DMS79 treated with DMSO at 0.1 percent for 48 hours (cell line): ENCODE results near the gene ICE2.
A peak's percentile ranks its signal among the peaks of the same experiment; 100 is the strongest.
"Not testable (repeated sequence)": the region's sequence is repeated elsewhere in the genome, so short reads cannot be mapped to it uniquely, and the experiment has no call there.

Experiments used
- DNase-seq: peaks from one replicate; lab custom pipeline; 2025; lab: John Stamatoyannopoulos, UW

Gene ICE2

DNA sequence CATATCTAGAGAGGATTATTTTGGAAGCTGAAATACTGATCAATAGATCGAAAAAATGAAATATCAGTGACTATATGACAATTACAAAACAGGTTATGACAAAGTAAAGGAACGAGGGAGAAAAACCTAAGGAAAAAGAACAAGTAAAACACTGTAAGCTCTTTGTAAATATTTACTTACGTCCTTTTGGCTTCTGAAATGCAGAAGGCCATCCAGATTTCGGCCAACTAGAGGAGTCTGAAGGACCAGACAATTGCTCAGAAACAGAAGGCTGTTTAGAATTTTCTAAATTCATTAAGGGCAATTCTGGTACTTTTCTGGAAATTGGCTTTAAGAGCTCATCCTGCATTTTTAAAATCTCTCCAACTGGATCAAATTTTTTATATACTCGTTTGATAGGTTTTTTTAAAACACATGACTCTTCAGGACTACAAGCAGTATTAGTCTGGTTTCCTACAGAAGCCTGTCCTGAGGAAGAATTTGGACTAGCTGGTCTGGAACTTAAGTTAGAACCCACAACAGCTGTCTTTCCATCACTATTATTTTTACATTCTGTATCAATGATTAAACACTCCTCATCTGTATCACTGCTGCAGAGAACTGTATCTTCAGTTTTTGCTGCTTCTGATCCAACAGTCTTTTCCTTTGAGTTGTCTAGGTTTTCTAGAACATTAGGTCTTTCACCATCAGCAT is 30.1 kb downstream of the ICE2 start:
- no peak for DNase-seq

DNA sequence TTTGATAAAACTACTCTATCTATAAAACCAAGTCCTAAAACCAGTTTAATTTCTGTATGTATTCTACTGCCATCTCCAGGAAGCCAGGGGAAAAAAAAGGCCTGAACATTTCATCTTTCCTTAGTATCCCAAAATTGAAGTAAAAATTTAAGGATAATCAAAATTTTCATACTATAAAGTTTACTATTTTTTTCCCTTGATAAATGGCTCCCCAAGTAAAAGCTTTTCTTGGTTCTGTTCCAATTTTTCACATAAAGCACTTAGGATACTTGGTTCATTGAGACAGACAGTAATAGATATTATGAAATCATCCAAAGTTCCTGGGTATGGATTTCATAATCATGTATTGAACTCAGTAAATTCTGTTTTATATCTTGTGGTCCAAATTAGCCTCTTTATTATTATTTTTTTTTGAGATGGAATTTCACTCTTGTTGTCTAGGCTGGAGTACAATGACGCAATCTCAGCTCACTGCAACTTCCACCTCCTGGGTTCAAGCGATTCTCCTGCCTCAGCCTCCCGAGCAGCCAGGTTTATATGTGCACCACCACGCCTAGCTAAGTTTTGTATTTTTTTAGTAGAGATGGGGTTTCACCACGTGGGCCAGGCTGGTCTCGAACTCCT is 34.5 kb downstream of the ICE2 start:
- no peak for DNase-seq

DNA sequence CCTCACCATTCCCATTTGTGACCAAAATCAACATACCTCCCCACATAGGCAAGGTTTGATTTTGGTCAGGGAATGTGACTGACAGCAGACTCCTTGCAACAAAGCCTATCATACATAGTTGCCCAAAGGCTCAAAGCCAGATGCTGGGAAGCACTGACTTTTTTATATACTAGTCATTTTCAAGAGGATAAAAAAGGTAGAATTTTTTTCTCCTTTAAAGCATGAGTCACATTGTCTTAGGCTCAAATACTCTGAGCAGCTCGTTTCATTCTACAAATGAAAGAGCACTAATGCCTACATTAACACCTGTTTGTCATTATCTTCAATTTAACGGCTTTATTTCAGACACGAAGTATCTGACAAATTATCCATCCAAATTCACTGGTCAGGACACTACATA is 36.2 kb downstream of the ICE2 start:
- no peak for DNase-seq

DNA sequence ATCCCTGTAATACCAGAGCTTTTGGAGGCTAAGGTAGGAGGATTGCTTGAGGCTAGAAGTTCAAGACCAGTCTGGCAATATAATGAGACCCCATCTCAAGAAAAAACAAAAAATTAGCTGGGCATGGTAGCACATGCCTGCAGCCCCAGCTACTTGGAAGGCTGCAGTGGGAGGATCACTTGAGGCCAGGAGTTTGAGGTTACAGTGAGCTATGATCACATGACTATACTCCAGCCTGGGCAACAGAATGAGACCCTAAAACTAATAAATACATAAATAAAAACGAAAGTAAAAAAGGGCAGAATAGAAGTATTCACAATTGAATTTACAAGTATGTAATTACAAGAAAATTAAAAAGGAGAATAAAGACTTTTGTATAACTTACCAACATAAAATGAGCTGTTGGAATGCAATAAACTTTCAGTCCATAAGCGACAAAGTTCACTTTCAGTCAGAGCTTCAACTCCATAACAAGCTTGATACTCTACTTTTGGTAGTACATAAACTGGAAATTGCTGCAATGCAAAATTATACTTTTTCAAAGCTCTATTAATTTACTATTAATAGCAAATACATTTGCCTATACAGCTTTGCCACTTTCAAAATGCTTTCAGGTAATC is 36.8 kb downstream of the ICE2 start:
- no peak for DNase-seq

DNA sequence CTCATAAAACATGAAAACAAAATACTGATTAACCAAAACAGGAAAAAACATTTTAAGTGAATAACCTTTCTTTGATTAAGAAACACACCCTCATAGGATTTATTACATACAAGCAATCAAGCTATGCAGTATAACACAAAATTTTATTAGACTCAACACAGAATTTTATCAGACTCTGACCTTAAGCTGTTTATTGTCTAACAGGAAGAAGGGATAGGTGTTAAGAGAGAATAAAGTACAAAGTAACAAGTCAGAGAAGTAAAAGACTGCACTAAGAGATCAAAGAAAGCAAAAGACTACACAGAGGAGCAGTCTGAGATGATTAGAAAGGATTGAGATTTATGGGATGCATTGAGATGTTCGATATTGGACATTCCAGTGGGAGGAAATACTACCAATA is 37.6 kb downstream of the ICE2 start:
- no peak for DNase-seq

DNA sequence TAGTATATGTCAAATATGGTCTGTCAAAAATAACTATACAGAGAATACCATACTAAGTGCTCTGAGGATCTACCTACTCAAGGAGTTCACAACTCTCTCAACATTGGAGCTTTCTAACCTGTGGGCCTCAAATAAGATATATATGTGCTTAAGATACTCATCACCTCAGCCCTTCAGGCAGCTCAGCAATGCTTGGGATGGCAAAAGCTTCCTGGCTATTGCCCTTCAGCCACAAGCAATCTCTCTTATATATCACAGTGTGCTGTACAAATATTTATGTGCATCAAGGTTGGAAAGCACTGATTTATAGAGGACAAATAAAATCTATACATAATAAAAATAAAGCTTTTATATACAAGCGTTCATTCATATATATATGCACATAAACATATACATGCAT is 40.3 kb downstream of the ICE2 start:
- DNase-seq, result no peak

DNA sequence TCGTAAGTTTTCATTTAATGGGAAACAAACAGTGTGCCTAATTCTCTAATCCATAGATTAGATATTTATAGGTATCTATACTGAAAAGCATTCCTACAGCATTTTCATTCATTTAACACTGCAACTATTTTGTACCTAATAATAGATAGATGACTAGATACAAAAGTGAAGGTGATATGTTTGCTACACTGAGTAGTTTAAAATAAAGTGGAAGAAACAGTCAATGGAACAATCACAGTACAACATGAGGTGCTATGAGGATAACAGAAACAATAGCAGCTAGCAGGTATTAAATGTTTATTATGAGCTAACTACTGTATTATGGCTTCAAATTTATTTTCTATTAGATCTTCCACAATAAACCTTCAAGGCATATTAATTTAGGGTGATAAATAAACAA is 50.0 kb downstream of the ICE2 start:
- DNase-seq, result no peak

DNA sequence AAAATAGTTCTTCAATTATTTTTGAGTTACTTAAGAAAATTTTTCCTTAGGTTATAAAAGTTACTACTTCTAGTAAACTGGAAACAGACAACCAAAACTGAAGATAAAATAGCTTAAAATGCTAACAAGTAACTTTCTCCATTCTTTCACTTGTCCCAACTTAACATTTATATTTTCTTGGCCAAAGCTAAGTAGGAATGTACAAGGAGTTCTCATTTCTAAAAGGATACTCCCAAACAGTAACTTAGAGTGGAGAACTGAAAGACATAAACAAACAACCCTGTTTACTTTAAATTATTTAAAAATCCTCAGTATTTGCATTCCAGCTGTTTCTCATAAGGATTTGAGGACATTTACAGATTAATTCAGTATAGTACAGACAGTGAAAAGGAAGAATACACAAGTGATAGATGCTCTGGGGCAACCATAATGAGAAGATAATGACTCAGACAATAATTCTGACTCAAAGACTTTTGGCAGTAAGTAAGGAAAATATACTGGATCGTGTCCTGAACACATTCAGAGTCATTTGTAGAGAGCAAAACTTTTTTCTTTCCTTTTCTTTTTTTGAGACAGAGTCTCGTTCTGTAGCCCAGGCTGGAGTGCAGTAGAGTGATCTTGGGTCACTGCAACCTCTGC is 52.0 kb downstream of the ICE2 start:
- DNase-seq, result no peak

DNA sequence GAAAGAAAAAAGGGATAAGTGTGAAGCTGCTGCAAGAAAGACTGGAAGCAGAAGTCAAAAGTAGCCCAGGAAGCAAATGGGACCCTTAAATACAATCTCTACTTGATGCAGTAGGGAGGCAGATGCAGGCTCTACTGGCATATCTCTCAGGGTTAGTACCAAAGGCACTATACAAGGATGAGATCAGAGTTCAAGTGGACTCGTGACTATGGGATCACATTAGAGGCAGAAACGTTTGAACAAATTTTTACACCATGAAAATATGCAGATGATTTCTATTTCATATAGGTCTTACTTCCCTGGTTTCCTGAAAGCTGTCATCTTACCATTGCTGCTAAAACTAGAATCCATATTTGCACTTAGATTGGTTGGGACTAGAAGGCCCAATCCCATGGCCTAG is 53.5 kb downstream of the ICE2 start:
- DNase-seq, result no peak

DNA sequence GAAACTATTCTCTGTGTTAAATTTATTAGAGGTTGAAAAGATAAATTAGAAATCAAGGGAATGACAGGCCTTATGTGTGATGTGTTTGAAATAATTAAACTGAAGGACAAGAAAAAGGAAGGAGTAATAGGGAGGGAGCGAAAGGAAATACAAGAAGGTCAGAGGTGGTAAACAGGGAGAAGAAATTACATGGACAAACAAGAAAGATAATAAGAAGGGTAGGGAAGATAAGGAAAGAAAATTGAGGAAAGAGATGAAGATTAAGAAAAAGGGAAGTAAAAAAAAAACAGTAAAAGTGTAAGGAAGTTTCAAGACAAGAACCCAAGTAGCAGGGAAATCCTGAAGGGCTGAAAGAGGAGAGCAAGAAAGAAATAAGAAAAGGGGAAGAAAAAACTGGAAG is 54.9 kb downstream of the ICE2 start:
- DNase-seq, result no peak

DNA sequence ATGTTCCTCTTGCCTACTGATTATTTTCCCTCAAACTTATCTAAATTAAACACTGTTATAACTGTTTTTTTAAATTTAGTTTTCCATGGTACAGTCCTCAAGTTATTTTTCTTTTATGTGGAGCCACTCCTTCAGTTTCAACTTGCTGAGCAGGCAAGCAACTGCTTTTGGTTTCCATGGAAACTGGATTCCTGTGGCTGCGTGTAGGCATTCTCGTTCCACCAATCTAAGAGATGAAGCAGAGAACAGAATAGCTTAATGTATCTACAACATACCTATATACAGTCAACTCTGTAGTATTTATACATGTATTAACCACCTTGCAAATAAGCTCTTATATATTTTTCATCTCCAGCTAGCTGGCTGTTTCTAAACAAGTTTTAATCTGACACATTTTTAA is 55.4 kb downstream of the ICE2 start:
- DNase-seq, result peak; percentile 24

DNA sequence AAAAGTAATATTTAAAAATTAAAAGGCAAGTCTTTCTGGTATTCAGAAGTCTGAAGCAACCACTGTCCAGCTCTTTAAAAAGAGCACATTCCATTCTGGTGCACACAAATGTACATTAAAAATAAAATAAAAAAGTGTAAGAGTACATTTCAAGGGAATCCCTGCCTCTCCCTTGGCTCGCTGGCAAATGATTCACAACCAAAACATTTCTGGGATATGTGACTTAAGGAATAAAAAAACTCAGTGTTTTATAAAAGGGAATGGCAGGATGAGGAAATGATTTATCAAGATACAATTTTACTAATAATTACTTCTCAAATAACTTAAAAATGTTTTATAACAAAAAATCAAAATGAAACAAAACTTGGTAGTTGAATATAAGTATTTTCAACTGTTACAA is 57.4 kb downstream of the ICE2 start:
- no peak for DNase-seq

DNA sequence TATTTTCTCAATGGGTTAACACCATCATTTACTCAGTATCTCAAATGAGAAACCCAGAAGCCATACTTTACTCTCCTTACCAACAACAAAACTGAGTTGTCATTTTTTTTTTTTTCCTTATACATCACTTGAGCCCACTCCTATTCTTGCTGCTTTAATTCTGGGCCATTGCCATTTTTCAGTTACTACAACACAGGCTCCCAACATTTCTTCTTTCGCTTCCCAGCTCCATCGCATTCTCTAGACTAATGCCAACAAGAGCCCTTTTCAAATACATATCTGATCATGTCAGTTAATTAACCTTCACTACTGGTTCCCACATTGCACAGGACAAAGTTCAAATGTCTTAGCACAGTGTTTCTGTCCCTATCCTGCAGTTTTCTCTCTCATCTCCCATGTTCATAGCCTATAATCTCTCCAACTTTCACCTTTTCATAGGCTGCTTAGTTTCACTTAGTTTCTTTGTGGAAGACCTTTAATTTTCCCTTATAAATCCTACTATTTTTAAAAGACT is 58.7 kb downstream of the ICE2 start:
- DNase-seq, result no peak

DNA sequence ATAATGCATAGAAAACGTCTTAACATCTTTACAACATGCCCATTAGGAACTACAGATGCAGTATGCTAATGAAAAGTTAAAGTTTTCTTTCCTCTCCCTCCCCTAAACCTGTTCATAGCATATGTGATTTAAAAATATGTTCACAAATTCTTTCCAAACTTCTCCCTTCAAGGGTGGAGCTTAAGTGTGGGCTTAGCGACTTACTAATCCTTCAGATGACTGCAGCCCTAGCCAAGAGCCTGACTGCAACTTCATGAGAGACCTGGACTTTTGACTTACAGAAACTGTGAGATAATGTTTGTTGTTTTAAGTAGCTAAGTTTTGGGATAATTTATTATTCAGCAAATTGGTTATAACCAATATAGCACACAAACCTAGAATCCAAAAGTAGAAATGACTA is 59.2 kb downstream of the ICE2 start:
- DNase-seq, result no peak

DNA sequence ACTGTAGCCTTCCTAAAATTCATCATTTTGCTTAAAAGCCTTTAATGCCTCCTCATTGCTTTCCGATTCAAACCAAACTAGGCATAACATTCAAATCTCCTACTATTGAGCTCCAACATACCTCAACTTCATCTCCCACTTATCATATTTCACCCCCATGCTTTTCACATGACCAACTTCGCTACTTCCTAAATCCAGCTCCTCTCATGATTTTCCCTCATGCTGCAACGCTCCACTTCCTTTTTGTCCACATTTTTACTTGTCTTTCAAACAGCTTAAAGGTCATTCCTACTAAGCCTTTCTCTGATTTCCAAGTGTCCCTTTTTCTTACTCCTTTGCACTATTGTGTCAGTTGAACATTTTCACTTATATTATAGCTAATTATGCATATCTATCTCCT is 60.8 kb downstream of the ICE2 start:
- DNase-seq, result no peak

DNA sequence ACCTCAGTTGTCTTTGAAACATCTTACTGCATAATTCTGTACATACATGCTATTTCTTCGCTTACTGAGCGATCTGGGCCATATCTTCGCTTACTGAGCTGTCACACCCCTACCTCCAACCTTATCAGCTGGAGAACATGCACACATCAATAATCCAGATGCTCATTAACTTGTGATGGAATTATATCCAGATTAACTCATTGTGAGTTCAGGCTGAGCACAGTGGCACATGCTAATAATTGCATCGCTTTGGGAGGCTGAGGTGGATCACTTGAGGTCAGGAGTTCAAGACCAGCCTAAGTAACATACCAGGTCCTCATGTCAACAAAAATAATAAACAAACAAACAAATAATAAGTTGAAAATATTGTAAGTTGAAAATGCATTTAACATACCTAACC is 61.8 kb downstream of the ICE2 start:
- no peak for DNase-seq

DNA sequence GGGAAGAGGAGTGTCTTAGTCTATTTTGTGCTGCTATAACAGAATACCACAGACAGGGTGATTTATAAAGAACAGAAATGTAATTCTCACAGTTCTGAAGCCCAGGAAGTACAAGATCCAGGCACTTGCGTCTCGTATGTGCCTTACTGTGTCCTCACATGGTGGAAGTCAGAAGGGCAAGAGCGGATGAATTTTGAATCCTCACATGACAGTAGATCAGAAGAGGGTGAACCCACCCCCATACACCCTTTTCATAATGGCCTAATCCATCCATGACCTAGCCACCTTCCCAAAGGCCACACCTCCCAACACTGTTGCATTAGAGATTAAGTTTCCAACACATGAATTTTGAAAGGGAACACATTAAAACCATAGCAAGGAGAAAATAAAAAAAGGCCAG is 62.5 kb downstream of the ICE2 start:
- DNase-seq, result no peak

DNA sequence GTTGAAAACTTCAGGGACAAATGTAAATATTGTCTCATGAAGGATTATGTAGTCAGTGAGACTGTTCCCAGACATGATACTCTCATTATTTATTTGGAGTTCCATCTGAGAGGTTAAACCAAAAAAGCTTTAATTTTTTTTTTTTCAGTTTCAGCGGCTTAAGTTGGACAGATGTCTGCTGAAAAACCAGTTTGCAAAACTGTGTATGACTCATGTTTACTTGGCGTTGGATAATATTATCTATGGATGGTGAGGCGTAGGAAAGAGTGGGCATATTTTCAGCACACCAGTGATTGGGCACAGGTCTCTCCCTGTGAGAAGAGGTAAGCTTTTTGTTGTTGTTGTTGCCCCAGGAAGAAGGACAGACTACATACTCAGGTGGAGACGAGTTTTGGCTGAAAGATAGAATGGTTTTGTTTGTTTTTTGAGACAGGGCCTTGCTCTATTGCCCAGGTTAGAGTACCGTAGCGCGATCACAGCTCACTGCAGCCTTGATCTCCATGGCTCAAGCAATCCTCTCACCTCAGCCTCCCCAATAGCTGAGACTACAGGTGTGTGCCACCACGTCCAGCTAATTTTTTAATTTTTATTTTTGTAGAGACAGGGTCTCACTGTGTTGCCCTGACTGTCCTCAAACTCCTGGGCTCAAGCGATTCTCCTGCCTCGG is 64.8 kb downstream of the ICE2 start:
- no peak for DNase-seq

DNA sequence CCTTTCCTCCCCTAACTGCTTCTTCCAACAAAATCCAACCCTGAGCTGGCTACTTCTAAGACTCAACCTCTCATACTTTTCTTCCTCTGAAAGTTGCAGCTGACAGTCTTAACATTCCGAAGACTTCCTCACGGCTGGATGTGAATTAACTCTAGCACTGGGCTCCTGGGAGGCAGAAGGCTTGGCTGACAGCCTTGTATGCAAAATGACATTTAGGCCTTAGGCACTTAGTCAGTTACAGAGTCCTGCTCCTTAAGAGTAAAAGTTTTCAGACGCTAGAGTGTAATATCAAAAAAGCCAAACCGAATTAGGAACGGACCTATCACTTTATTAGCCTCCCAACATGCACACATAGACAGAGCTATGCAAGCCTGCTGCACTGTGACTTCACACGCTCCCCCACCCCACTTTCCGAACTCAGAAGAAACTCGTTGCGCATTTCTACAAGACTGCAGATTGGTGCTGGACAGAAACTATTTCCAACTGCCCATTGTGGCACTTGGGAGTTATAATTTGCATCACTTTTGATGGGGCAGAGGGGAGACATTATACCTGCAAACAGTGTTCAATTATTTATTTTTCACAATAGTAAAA is 65.6 kb downstream of the ICE2 start:
- no peak for DNase-seq

DNA sequence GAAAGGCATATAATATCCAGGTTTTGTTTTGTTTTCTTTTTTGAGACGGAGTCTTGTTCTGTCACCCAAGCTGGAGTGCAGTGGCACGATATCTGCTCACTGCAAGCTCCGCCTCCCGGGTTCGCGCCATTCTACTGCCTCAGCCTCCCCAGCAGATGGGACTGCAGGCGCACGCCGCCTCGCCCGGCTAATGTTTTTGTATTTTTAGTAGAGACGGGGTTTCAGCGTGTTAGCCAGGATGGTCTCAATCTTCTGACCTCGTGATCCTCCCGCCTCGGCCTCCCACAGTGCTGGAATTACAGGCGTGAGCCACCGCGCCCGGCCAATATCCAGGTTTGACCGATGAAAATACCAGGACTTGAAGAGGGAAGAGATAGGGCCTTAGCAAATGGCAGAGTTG is 66.1 kb downstream of the ICE2 start:
- DNase-seq, result not testable (repeated sequence)

DNA sequence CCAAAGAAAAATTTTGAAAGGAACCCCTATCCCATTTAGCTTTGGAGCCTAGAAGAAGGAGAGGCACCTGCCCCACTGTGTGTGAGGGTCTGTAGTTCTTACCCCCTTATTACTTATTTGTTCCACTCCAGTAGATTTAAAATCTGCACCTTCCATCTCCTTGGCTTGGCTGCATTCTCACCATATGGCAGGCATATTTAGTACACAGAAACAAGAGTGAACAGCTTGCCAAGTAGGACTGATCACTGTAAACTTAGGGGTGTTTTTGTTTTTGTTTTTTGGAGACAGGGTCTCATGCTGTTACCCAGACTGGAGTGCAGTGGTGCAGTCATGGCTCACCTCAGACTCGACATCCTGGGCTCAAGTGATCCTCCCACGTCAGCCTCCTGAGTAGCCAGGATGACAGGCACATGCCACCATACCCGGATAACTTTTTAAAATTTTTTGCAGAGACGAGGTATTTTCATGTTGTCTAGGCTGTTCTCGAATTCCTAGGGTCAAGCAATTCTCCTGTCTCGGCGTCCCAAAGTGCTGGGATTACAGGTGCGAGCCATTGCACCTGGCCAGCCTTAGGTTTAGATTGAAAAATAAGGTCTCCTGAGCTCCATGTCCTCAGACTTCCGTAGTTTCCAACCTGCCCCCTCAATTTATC is 67.0 kb downstream of the ICE2 start:
- DNase-seq, result no peak

DNA sequence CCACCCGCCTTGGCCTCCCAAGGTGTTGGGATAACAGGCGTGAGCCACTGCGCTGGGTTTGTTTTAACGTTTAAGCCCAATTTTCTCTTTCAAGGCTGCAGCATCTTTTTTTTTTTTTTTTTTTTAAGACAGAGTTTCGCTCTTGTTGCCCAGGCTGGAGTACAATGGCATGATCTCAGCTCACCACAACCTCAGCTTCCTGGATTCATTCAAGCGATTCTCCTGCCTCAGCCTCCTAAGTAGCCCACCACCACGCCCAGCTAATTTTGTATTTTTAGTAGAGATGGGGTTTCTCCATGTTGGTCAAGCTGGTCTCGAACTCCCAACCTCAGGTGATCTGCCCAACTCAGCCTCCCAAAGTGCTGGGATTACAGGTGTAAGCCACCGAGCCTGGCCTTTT is 68.6 kb downstream of the ICE2 start:
- DNase-seq, result not testable (repeated sequence)
